ENCODE data around the gene KCNJ6.

- TF ChIP-seq CTCF (IDR thresholded peaks at IDR 0.05) (no peak), POLR2A (IDR thresholded peaks at IDR 0.05) (no peak)
Measured at GRCh38 chr21:37562920-37563640, 353.2 kb downstream of the KCNJ6 start.

Data from uterus (tissue), 2 donors.